ENCODE data around the gene TEAD3. TPM values are rescaled to one million over a fixed set of nuclear protein-coding genes. Genes with fewer than 3 reads are reported as not detected.

The TEAD3 gene
- total RNA-seq, 1 experiment from 2014 or later = 10.7 TPM

DNA sequence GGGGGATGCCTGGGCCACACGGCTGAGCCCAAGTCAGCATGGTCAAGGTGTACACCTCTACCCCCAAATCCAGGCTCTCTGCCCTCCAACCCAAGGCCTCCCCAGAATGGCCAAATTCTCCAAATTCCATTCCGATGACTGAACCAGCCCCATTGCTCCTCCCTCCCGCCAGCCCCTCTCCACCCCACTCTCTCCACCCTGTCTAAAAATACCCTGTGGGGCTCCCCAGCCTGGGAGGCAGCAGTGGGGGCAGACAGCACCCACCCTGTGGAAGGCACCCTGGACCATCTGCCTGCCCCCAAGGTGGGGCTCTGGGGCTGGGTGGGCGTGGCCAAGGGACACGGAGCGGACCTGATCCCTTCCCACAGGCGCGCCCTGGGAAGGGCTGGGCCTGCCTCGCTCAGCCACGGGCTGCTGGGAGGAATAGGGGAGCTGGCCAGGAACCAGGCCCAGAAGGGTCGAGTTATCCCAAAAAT lies 11.4 kb downstream of the TEAD3 start:
- Histone ChIP-seq H3K36me3 (ENCODE audit: control insufficient read depth, insufficient read depth, low read length) (no peaks in the 10 kb centered on the region), H3K27me3 (ENCODE audit: control insufficient read depth, insufficient read depth, low read length) (no peaks in the 10 kb centered on the region), H3K4me1 (ENCODE audit: control insufficient read depth, insufficient read depth, low read length) (peaks cover 19% of the 10 kb centered on the region), H3K4me3 (ENCODE audit: low read depth in 2 of 2, low read length in 2 of 2) (no peak overlapping the region), H3K9me3 (ENCODE audit: control insufficient read depth, insufficient read depth, low read depth, low read length) (no peaks in the 10 kb centered on the region), H3K27ac (ENCODE audit: low read length) (no peak overlapping the region)
- no TSS peak for BruUV-seq (replicated peaks)
- in situ Hi-C loops (cut with HindIII; ENCODE audit: low pct_unique_long_range_greater_than_20kb, low sequenced_read_pairs) = no loop called here
- ATAC-seq = no peak
- intact Hi-C loops (cut with micrococcal nuclease; ENCODE audit: unreplicated experiment) = no loop called here
- ChIA-PET POLR2A (no interaction called here), CTCF (no interaction called here)
- no peak for DNase-seq (ENCODE audit: low read depth, low spot score)
- TF ChIP-seq SIN3A (IDR thresholded peaks at IDR 0.05; ENCODE audit: borderline replicate concordance, insufficient read depth, low read depth, low read length) (no peak), TCF7L2 (IDR thresholded peaks at IDR 0.05; ENCODE audit: low read depth, low read length) (no peak), POLR2AphosphoS5 (IDR thresholded peaks at IDR 0.05; ENCODE audit: low read depth, low read length) (no peak)
- TF ChIP-seq, protein P1, sequence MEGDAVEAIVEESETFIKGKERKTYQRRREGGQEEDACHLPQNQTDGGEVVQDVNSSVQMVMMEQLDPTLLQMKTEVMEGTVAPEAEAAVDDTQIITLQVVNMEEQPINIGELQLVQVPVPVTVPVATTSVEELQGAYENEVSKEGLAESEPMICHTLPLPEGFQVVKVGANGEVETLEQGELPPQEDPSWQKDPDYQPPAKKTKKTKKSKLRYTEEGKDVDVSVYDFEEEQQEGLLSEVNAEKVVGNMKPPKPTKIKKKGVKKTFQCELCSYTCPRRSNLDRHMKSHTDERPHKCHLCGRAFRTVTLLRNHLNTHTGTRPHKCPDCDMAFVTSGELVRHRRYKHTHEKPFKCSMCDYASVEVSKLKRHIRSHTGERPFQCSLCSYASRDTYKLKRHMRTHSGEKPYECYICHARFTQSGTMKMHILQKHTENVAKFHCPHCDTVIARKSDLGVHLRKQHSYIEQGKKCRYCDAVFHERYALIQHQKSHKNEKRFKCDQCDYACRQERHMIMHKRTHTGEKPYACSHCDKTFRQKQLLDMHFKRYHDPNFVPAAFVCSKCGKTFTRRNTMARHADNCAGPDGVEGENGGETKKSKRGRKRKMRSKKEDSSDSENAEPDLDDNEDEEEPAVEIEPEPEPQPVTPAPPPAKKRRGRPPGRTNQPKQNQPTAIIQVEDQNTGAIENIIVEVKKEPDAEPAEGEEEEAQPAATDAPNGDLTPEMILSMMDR (IDR thresholded peaks at IDR 0.05) = no peak
- TF ChIP-seq, protein P2, sequence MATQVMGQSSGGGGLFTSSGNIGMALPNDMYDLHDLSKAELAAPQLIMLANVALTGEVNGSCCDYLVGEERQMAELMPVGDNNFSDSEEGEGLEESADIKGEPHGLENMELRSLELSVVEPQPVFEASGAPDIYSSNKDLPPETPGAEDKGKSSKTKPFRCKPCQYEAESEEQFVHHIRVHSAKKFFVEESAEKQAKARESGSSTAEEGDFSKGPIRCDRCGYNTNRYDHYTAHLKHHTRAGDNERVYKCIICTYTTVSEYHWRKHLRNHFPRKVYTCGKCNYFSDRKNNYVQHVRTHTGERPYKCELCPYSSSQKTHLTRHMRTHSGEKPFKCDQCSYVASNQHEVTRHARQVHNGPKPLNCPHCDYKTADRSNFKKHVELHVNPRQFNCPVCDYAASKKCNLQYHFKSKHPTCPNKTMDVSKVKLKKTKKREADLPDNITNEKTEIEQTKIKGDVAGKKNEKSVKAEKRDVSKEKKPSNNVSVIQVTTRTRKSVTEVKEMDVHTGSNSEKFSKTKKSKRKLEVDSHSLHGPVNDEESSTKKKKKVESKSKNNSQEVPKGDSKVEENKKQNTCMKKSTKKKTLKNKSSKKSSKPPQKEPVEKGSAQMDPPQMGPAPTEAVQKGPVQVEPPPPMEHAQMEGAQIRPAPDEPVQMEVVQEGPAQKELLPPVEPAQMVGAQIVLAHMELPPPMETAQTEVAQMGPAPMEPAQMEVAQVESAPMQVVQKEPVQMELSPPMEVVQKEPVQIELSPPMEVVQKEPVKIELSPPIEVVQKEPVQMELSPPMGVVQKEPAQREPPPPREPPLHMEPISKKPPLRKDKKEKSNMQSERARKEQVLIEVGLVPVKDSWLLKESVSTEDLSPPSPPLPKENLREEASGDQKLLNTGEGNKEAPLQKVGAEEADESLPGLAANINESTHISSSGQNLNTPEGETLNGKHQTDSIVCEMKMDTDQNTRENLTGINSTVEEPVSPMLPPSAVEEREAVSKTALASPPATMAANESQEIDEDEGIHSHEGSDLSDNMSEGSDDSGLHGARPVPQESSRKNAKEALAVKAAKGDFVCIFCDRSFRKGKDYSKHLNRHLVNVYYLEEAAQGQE (IDR thresholded peaks at IDR 0.05; ENCODE audit: insufficient read depth in 1 of 2, low read depth in 2 of 2, low read length in 1 of 2) = no peak

DNA sequence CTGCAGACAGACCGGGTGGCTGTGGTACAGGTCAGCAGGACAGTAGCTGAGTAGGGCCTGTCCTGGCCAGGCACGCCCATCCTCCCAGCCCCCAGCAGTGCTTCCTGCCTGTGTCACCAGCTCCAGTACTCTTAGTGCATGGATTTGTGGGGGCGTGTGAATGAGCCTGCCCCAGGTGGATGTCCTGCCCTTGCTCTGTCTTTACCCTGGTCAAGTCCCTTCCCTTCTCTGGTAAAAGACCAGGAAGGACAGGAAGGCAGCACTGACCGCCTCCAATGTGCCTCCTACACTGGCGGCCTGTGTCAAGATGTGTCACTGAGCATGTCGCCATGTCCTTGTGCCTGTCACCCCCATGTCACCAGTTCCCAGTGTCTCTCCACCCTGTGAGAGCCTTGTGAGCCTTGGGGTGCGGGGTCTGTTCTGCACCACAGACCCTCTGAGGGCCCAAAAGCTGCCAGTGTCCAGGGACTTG lies 11.9 kb downstream of the TEAD3 start:
- Histone ChIP-seq H3K36me3 (ENCODE audit: control insufficient read depth, insufficient read depth, low read length) (no peaks in the 10 kb centered on the region), H3K27ac (ENCODE audit: low read length) (no peak overlapping the region), H3K9me3 (ENCODE audit: control insufficient read depth, insufficient read depth, low read depth, low read length) (no peaks in the 10 kb centered on the region), H3K4me3 (ENCODE audit: low read depth in 2 of 2, low read length in 2 of 2) (no peak overlapping the region), H3K27me3 (ENCODE audit: control insufficient read depth, insufficient read depth, low read length) (no peaks in the 10 kb centered on the region), H3K4me1 (ENCODE audit: control insufficient read depth, insufficient read depth, low read length) (peaks cover 17% of the 10 kb centered on the region)
- intact Hi-C loops (cut with micrococcal nuclease; ENCODE audit: unreplicated experiment) (no loop called here), in situ Hi-C loops (cut with HindIII; ENCODE audit: low pct_unique_long_range_greater_than_20kb, low sequenced_read_pairs) (no loop called here)
- DNase-seq (ENCODE audit: low read depth, low spot score) (no peak), ATAC-seq (peak; percentile 35; the same call in 1 of the 2 replicates)
- CTCF ChIA-PET = no interaction called here
- BruUV-seq (replicated peaks) = no TSS peak
- TF ChIP-seq, protein P2 (IDR thresholded peaks at IDR 0.05; ENCODE audit: insufficient read depth in 1 of 2, low read depth in 2 of 2, low read length in 1 of 2) = no peak
- TF ChIP-seq SIN3A (IDR thresholded peaks at IDR 0.05; ENCODE audit: borderline replicate concordance, insufficient read depth, low read depth, low read length) (no peak), TCF7L2 (IDR thresholded peaks at IDR 0.05; ENCODE audit: low read depth, low read length) (no peak), POLR2AphosphoS5 (IDR thresholded peaks at IDR 0.05; ENCODE audit: low read depth, low read length) (no peak)
- TF ChIP-seq, protein P1 (IDR thresholded peaks at IDR 0.05) = no peak
- POLR2A ChIA-PET = no interaction called here
